ENCODE data around the gene COG6.

The COG6 gene

DNA sequence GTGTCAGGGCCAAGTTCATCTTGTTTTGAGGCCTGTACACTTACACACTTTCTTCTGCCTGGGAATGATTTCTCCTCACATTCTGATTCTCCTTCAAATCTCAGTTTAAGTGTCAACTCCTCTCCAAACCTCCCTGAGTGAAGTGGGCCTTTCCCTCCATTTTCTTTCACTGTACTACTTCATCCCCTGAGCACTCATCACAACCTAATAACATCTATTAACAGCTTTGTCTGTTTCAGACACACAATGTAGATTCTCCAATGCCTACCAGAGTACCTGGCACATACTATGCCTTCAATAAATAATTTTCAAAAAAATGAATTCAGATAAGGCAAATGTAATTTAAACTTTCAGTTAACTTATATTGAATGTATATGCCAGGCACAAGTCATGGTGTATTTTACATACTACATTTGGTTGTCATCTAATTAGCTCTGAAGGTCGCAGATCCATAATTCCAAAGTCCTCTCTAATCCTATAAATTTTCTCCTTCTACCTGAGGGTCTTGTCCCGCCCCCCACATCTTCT lies 357 bp upstream of the COG6 start:
- in situ Hi-C loops (cut with MboI; ENCODE audit: low sequenced_read_pairs, unreplicated experiment) = no loop called here
- no peak for DNase-seq (ENCODE audit: low spot score)
- TF ChIP-seq, protein P1, sequence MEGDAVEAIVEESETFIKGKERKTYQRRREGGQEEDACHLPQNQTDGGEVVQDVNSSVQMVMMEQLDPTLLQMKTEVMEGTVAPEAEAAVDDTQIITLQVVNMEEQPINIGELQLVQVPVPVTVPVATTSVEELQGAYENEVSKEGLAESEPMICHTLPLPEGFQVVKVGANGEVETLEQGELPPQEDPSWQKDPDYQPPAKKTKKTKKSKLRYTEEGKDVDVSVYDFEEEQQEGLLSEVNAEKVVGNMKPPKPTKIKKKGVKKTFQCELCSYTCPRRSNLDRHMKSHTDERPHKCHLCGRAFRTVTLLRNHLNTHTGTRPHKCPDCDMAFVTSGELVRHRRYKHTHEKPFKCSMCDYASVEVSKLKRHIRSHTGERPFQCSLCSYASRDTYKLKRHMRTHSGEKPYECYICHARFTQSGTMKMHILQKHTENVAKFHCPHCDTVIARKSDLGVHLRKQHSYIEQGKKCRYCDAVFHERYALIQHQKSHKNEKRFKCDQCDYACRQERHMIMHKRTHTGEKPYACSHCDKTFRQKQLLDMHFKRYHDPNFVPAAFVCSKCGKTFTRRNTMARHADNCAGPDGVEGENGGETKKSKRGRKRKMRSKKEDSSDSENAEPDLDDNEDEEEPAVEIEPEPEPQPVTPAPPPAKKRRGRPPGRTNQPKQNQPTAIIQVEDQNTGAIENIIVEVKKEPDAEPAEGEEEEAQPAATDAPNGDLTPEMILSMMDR (IDR thresholded peaks at IDR 0.05; ENCODE audit: borderline replicate concordance, control extremely low read depth, extremely low read depth, insufficient read depth, missing control alignments) = no peak

DNA sequence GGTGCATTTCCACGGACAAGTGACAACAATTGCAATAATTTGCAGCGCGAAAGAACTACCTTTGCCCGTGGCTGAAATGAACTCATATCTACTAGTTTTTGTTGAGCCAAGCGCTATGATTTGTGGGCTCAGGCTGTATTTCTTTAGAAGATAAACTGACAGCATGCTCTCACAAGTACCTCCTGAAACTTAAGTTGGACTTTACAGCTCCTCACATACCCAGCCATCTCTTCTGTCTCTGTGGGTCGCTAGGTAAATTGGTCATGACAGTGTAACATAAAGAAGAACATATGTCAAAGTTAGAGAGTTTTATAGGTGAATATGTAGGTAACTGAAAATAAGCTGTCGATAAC lies 839 bp downstream of the COG6 start:
- in situ Hi-C loops (cut with MboI; ENCODE audit: low sequenced_read_pairs, unreplicated experiment) = no loop called here
- no peak for DNase-seq (ENCODE audit: low spot score)
- TF ChIP-seq, protein P1 (IDR thresholded peaks at IDR 0.05; ENCODE audit: borderline replicate concordance, control extremely low read depth, extremely low read depth, insufficient read depth, missing control alignments) = no peak

DNA sequence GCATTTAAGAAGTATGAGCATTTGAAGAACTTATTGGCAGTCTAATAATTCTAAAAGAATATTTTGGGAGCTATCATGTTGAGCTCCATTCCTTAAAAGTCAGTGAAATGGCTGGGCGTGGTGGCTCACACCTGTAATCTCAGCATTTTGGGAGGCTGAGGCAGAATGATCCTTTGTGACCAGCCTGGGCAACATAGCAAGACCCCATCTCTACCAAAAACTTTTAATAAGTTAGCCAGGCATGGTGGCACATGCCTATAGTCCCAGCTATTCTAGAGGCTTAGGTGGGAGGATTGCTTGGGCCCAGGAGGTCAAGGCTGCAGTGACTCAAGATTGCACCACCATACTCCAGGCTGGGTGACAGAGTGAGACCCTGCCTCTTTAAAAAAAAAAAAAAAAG lies 8.0 kb downstream of the COG6 start:
- in situ Hi-C loops (cut with MboI; ENCODE audit: low sequenced_read_pairs, unreplicated experiment) = no loop called here
- TF ChIP-seq, protein P1 (IDR thresholded peaks at IDR 0.05; ENCODE audit: borderline replicate concordance, control extremely low read depth, extremely low read depth, insufficient read depth, missing control alignments) = no peak
- no peak for DNase-seq (ENCODE audit: low spot score)

DNA sequence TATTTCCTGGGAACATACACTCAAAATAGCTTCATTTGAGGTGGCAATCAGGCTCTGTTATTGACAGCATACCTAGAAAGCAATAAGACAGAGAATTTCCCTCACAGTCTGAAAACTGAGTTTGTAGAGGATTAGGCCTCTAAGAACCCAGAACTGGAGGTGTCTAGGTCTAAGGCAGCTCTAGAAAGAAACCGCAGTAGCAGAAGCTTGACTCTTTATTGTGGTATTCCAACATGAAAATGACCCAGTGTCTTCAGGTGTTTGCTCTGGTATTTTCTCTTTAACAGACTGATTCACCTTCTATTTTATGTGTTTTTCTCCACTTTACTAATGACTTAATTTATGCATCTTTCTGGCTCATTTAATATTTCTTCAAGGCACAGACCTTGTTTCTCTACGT lies 8.5 kb downstream of the COG6 start:
- no peak for DNase-seq (ENCODE audit: low spot score)
- TF ChIP-seq, protein P1 (IDR thresholded peaks at IDR 0.05; ENCODE audit: borderline replicate concordance, control extremely low read depth, extremely low read depth, insufficient read depth, missing control alignments) = no peak
- in situ Hi-C loops (cut with MboI; ENCODE audit: low sequenced_read_pairs, unreplicated experiment) = no loop called here

DNA sequence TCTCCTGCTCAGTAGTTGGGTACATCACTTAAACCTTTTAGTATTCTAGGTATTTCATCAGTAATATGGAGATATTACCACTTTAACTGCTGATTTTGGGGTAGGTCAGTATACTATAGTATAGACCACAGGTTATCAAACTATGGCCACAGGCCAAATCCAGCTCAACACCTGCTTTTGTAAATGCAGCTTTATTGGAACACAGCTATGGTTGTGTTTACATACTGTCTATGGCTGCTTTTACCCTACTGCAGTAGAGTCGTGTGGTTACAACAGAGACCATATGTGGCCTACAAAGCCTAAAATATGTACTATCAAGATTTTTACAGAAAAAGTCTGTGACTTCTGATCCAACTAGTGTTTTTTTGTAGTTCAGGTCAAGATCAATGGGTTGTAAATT lies 10.3 kb downstream of the COG6 start:
- no peak for DNase-seq (ENCODE audit: low spot score)
- in situ Hi-C loops (cut with MboI; ENCODE audit: low sequenced_read_pairs, unreplicated experiment) = no loop called here
- TF ChIP-seq, protein P1 (IDR thresholded peaks at IDR 0.05; ENCODE audit: borderline replicate concordance, control extremely low read depth, extremely low read depth, insufficient read depth, missing control alignments) = no peak

DNA sequence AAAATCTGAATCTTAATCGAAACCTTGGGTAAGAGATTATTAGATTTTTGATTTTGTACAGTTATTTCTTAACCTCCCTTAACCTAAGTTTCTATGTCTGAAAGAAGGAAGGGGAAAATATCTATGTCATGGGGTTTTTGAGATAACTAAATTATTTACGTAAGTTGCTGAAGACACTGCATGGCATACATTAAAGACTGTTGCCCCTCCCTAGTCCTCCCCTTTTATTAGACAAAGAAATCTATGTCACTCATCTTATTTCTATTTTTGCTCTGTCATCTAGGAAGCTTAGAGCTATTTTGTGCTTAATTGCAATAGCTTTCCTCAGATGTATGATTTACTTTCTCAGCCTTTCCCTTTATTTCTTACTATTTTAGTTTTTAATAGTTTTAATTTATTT lies 15.0 kb downstream of the COG6 start:
- TF ChIP-seq, protein P1 (IDR thresholded peaks at IDR 0.05; ENCODE audit: borderline replicate concordance, control extremely low read depth, extremely low read depth, insufficient read depth, missing control alignments) = no peak
- DNase-seq (ENCODE audit: low spot score) = no peak
- in situ Hi-C loops (cut with MboI; ENCODE audit: low sequenced_read_pairs, unreplicated experiment) = loop anchor here (10.0 kb wide), 1 partner anchor 1014 kb away; no protein-coding TSS in a partner anchor
